Activated CD4-positive, CD25-positive, alpha-beta regulatory T cell treated with anti-CD3 and anti-CD28 coated beads, Interleukin-2, amount 50 U/mL, for 24 hours (primary cell): ENCODE measurements around the gene PLGLB1.
"Not testable (repeated sequence)": the region's sequence is repeated elsewhere in the genome, so short reads cannot be mapped to it uniquely, and the experiment has no call there.

ENCODE experiments used
- ATAC-seq, 2 donors: fragments of 150-1000 bp; cut with Tn5 transposase; one replicate each; pipeline ENCODE4 v1.10.0; 2021; ENCODE audit warnings: mild to moderate bottlenecking in 1 of 2, moderate library complexity in 1 of 2

Gene PLGLB1

GRCh38 chr2:87021744-87022143 is at the start of gene PLGLB1:
Gene PLGLB1 (minus strand): TSS chr2:87021844. CDS start chr2:87021783, 61 bp downstream.
- not testable (repeated sequence) for ATAC-seq

GRCh38 chr2:87064305-87064704 is 42.7 kb upstream of the PLGLB1 start:
- not testable (repeated sequence) for ATAC-seq

GRCh38 chr2:87063431-87063830 is 41.8 kb upstream of the PLGLB1 start:
- not testable (repeated sequence) for ATAC-seq

- ATAC-seq: not testable (repeated sequence)
These were observed 39.9 kb upstream of the PLGLB1 start for GRCh38 chr2:87061519-87061918.

GRCh38 chr2:87057606-87058005 is 36.0 kb upstream of the PLGLB1 start:
- not testable (repeated sequence) for ATAC-seq

- not testable (repeated sequence) for ATAC-seq
These were observed 35.2 kb upstream of the PLGLB1 start for GRCh38 chr2:87056843-87057242.

GRCh38 chr2:87056435-87056834 is 34.8 kb upstream of the PLGLB1 start:
- ATAC-seq: not testable (repeated sequence)

- ATAC-seq: peak; percentile 38 to 65
These were observed 32.7 kb upstream of the PLGLB1 start for GRCh38 chr2:87054375-87054774.

GRCh38 chr2:87041321-87041978 is 19.8 kb upstream of the PLGLB1 start:
- peak in 1 of 2 donors; percentile 38 for ATAC-seq

GRCh38 chr2:87028607-87029006 is 7.0 kb upstream of the PLGLB1 start:
- ATAC-seq: not testable (repeated sequence)

- ATAC-seq: not testable (repeated sequence)
These were observed 5.2 kb upstream of the PLGLB1 start for GRCh38 chr2:87026816-87027215.

- not testable (repeated sequence) for ATAC-seq
These were observed 4.3 kb upstream of the PLGLB1 start for GRCh38 chr2:87025927-87026326.

- not testable (repeated sequence) for ATAC-seq
These were observed 2.5 kb upstream of the PLGLB1 start for GRCh38 chr2:87023988-87024615.

- ATAC-seq: not testable (repeated sequence)
These were observed 601 bp downstream of the PLGLB1 start for GRCh38 chr2:87021043-87021442.

- not testable (repeated sequence) for ATAC-seq
These were observed 2.6 kb downstream of the PLGLB1 start for GRCh38 chr2:87019053-87019452.

- not testable (repeated sequence) for ATAC-seq
These were observed 7.0 kb downstream of the PLGLB1 start for GRCh38 chr2:87014489-87015169.

GRCh38 chr2:87004398-87004797 is 17.2 kb downstream of the PLGLB1 start:
- ATAC-seq: not testable (repeated sequence)
